ENCODE results near the gene MAP2K3. TPM values are rescaled to one million over a fixed set of nuclear protein-coding genes. Genes with fewer than 3 reads are reported as not detected.

MAP2K3 gene
- polyA plus RNA-seq, 2 of the 4 experiments (the other 2 are of a cell fraction): 13.9 to 37.1 TPM

DNA sequence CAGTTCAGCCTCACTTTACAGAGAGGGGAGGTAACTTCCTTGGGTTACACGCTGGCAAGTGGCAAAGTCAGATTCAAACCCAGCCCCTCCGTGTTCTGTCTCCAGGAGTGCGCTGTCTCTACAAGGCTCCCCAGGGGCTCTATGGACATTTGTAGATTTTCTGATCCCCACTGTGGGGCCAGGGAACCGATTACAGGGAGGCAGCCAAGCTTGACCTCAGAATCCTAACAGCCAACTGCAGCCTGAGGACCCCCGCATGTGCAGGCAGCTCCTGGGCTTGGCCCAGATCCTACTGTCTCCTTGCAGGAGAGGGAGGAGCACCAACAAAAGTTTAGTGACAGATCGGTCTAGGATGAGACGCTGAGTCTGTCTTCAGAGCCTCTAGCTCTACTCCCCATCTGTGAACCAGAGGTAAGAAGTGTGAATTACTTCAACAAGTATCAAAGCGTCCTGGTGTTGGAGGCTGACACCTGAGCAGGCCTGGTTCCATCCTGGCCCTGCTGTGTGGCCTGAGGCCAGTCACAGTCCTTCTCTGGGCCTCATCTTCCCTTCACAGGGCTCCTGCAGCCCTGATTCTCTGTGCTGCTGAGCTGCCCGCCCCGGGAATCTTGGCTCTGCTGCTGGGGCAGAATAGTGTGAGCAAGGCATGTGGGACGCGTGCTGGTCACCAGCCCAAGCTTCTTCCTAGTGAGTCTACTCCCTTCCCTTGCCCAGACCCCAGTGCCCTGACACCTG, 22.1 kb upstream of the MAP2K3 start:
- 69% methylated on average over 10 of the region's 12 CpGs for WGBS (ENCODE audit: missing lambda C conversion rate)
- H3K4me3 ChIP-seq: no peak overlapping the region
- H3K4me2 ChIP-seq: no peak overlapping the region
- TF ChIP-seq EP300 (IDR thresholded peaks at IDR 0.05): no peak
- no peaks in the 10 kb centered on the region for H3K9me3 ChIP-seq
- H3K4me1 ChIP-seq: no peaks in the 10 kb centered on the region; the same call in 1 of the 3 replicates
- no peak for FAIRE-seq
- no peak overlapping the region; a peak in 1 of 6 replicates for H3K27ac ChIP-seq
- no peak for DNase-seq (ENCODE audit: low read depth in 1 of 2, low spot score in 1 of 2)
- CTCF ChIA-PET: interaction anchor here (0.6 to 5.5 kb wide), 5 partner anchors 9 to 253 kb away, joined by 3 to 35 read pairs (median 4); partner anchors contain the start of gene NATD1
- POLR2A ChIA-PET: interaction anchor here (0.7 kb wide), 1 partner anchor 9 kb away, joined by 3 read pairs; the partner anchor contains the start of gene NATD1
- peak; percentile 30 to 45; a peak in 4 of 6 replicates for ATAC-seq

DNA sequence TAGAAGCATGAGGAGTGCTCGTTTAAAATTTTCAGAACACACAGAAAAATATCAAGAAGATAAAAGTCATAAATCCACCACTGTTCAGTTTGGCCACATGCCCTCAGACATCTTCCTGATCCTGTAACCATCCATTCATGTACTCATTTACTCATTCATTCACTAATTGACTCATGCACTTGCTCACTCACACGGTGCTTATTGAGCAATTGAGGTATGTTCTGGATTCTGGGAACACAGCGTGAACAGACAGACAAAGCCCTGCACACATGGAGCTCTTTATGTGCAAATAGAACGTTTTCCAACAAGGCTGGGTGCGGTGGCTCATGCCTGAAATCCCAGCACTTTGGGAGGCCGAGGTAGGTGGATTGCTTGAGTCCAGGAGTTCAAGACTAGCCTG, 21.1 kb upstream of the MAP2K3 start:
- ATAC-seq: no peak
- CTCF ChIA-PET: interaction anchor here (1.2 to 5.5 kb wide), 2 partner anchors 10 to 16 kb away, joined by 3 to 35 read pairs; partner anchors contain the start of gene NATD1
- POLR2A ChIA-PET: no interaction called here

DNA sequence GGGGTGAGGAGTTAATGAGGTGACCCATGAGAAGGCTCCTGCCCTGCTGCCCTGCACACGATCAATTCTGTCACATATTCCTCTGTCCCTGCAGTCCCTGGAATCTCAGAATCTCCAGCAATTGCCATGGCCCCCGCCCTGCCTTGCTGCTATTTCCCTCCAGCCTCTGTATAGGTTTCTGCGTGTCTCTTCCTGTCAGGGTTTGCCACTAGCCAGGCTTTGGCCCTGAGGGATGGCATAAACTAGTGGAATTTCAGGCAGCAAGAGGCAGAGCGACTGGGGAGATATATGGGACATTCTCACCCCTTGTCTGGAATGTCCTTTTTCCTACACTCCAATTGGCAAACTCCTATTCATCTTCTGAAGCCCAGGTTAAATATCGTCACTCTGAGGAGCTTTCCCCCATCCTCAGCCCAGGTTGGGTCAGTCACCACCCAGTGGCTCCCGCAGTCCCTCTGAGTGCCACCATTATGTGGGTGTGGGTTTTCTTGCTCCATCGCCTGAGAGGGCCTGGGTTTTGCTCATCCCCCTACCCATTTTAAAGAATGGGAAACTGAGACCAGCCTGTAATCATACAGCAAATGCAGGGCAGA, 15.8 kb upstream of the MAP2K3 start:
- DNase-seq (ENCODE audit: low read depth in 1 of 2, low spot score in 1 of 2) (no peak), FAIRE-seq (no peak), ATAC-seq (no peak; a peak in 1 of 6 replicates)
- TF ChIP-seq MAZ (IDR thresholded peaks at IDR 0.05; ENCODE audit: borderline replicate concordance, low read depth, low read length): no peak
- TF ChIP-seq MAFK (IDR thresholded peaks at IDR 0.05; ENCODE audit: partially characterized antibody): no peak
- TF ChIP-seq, protein P1, sequence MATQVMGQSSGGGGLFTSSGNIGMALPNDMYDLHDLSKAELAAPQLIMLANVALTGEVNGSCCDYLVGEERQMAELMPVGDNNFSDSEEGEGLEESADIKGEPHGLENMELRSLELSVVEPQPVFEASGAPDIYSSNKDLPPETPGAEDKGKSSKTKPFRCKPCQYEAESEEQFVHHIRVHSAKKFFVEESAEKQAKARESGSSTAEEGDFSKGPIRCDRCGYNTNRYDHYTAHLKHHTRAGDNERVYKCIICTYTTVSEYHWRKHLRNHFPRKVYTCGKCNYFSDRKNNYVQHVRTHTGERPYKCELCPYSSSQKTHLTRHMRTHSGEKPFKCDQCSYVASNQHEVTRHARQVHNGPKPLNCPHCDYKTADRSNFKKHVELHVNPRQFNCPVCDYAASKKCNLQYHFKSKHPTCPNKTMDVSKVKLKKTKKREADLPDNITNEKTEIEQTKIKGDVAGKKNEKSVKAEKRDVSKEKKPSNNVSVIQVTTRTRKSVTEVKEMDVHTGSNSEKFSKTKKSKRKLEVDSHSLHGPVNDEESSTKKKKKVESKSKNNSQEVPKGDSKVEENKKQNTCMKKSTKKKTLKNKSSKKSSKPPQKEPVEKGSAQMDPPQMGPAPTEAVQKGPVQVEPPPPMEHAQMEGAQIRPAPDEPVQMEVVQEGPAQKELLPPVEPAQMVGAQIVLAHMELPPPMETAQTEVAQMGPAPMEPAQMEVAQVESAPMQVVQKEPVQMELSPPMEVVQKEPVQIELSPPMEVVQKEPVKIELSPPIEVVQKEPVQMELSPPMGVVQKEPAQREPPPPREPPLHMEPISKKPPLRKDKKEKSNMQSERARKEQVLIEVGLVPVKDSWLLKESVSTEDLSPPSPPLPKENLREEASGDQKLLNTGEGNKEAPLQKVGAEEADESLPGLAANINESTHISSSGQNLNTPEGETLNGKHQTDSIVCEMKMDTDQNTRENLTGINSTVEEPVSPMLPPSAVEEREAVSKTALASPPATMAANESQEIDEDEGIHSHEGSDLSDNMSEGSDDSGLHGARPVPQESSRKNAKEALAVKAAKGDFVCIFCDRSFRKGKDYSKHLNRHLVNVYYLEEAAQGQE (IDR thresholded peaks at IDR 0.05): no peak
- no peak for TF ChIP-seq CEBPB (IDR thresholded peaks at IDR 0.05)
- no peak for TF ChIP-seq HEYL (CRISPR knock-in tag; IDR thresholded peaks at IDR 0.05)
- TF ChIP-seq POLR2AphosphoS2 (conservative IDR thresholded peaks at IDR 0.05; ENCODE audit: low read length): no peak
- TF ChIP-seq, protein P2, sequence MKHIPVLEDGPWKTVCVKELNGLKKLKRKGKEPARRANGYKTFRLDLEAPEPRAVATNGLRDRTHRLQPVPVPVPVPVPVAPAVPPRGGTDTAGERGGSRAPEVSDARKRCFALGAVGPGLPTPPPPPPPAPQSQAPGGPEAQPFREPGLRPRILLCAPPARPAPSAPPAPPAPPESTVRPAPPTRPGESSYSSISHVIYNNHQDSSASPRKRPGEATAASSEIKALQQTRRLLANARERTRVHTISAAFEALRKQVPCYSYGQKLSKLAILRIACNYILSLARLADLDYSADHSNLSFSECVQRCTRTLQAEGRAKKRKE (CRISPR knock-in tag; IDR thresholded peaks at IDR 0.05; ENCODE audit: low read depth): no peak
- TF ChIP-seq, protein P3, sequence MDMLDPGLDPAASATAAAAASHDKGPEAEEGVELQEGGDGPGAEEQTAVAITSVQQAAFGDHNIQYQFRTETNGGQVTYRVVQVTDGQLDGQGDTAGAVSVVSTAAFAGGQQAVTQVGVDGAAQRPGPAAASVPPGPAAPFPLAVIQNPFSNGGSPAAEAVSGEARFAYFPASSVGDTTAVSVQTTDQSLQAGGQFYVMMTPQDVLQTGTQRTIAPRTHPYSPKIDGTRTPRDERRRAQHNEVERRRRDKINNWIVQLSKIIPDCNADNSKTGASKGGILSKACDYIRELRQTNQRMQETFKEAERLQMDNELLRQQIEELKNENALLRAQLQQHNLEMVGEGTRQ (IDR thresholded peaks at IDR 0.05): no peak
- TF ChIP-seq KDM1A (IDR thresholded peaks at IDR 0.05; ENCODE audit: low read depth): no peak
- no peak for TF ChIP-seq SMC3 (IDR thresholded peaks at IDR 0.05)
- no peak for TF ChIP-seq ESRRA (IDR thresholded peaks at IDR 0.05; ENCODE audit: borderline replicate concordance, low read length)
- TF ChIP-seq, protein P4, sequence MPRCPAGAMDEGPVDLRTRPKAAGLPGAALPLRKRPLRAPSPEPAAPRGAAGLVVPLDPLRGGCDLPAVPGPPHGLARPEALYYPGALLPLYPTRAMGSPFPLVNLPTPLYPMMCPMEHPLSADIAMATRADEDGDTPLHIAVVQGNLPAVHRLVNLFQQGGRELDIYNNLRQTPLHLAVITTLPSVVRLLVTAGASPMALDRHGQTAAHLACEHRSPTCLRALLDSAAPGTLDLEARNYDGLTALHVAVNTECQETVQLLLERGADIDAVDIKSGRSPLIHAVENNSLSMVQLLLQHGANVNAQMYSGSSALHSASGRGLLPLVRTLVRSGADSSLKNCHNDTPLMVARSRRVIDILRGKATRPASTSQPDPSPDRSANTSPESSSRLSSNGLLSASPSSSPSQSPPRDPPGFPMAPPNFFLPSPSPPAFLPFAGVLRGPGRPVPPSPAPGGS (IDR thresholded peaks at IDR 0.05): no peak
- no peak for TF ChIP-seq ZC3H11A (IDR thresholded peaks at IDR 0.05)
- no peak for TF ChIP-seq CHD4 (IDR thresholded peaks at IDR 0.05; ENCODE audit: borderline replicate concordance)
- 79% methylated on average over 6 of the region's 7 CpGs for WGBS (ENCODE audit: missing lambda C conversion rate)
- H3K4me2 ChIP-seq: no peak overlapping the region
- ChIA-PET POLR2A (no interaction called here), CTCF (interaction anchor here (1.4 to 1.6 kb wide), 3 partner anchors 11 to 243 kb away, joined by 3 to 8 read pairs (median 4); no protein-coding TSS in a partner anchor)
- no peak overlapping the region for H3K27ac ChIP-seq
- H3K4me3 ChIP-seq: no peak overlapping the region
- H3K4me1 ChIP-seq: no peaks in the 10 kb centered on the region; the same call in 2 of the 3 replicates
- H3K9me3 ChIP-seq: no peaks in the 10 kb centered on the region

More for the DNA sequence above, 21.1 kb upstream of the MAP2K3 start:
- WGBS (ENCODE audit: missing lambda C conversion rate): 39% methylated on average over 6 of the region's 6 CpGs
- TF ChIP-seq, protein P5, sequence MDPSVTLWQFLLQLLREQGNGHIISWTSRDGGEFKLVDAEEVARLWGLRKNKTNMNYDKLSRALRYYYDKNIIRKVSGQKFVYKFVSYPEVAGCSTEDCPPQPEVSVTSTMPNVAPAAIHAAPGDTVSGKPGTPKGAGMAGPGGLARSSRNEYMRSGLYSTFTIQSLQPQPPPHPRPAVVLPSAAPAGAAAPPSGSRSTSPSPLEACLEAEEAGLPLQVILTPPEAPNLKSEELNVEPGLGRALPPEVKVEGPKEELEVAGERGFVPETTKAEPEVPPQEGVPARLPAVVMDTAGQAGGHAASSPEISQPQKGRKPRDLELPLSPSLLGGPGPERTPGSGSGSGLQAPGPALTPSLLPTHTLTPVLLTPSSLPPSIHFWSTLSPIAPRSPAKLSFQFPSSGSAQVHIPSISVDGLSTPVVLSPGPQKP (IDR thresholded peaks at IDR 0.05; ENCODE audit: low read depth, low read length): no peak
- TF ChIP-seq FOSL2 (IDR thresholded peaks at IDR 0.05): no peak
- TF ChIP-seq FOSL2 (CRISPR knock-in tag; IDR thresholded peaks at IDR 0.05): peak; percentile 32
- TF ChIP-seq CHD4 (IDR thresholded peaks at IDR 0.05; ENCODE audit: borderline replicate concordance): no peak
- no peaks in the 10 kb centered on the region; the same call in 2 of the 3 replicates for H3K4me1 ChIP-seq
- no peak overlapping the region for H3K4me3 ChIP-seq
- FAIRE-seq (no peak), DNase-seq (ENCODE audit: low read depth in 1 of 2, low spot score in 1 of 2) (no peak)
- H3K27ac ChIP-seq: no peak overlapping the region; a peak in 1 of 6 replicates
- H3K4me2 ChIP-seq: no peak overlapping the region
- H3K9me3 ChIP-seq: no peaks in the 10 kb centered on the region
